Erythroblast (primary cell): ENCODE measurements around the gene NBPF14.
"Not testable (repeated sequence)": the region's sequence is repeated elsewhere in the genome, so short reads cannot be mapped to it uniquely, and the experiment has no call there.

Source experiments
- GATA1 ChIP-seq: IDR thresholded peaks from 2 replicates; pipeline ENCODE4 v1.6.1; 2011; ENCODE audit warnings: low read depth, mild to moderate bottlenecking, control low read depth, low read length, moderate library complexity
- POLR2A ChIP-seq: IDR thresholded peaks from 2 replicates; pipeline ENCODE4 v1.6.1; 2011; ENCODE audit warnings: mild to moderate bottlenecking, low read length

- TF ChIP-seq POLR2A, GATA1: not testable (repeated sequence)
Measured at GRCh38 chr1:148522072-148522471, 73.7 kb downstream of the NBPF14 start.
